ENCODE results near the gene KRTAP10-4. TPM values are rescaled to one million over a fixed set of nuclear protein-coding genes. Genes with fewer than 3 reads are reported as not detected.

The KRTAP10-4 gene
- total and polyA plus RNA-seq, 2 of the 4 experiments (the other 2 are of a cell fraction) = not detected

DNA sequence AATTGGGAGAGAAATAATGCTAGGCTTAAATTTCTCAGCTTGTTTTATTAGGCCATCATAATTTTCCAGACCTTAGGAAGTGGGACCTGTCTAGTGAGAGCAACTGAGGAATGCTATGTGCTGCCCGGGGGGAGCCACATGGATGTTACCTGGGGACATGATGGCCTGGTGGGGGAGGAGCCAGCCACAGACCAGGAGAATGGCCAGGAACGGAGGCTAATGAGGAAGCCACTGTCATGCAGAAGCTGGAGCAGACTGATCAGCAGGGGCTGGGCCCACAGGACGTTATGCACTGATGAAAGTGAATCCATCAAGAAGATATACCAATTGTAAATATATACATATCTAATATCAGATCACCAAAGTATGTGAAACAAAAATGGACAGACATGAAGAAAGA is 29.0 kb upstream of the KRTAP10-4 start:
- Histone ChIP-seq H2BK5ac (ENCODE audit: low read depth, low read length, poor library complexity, severe bottlenecking) (no peak overlapping the region), H4K8ac (ENCODE audit: low read depth in 2 of 2, low read length in 2 of 2) (no peak overlapping the region), H3K9me1 (ENCODE audit: insufficient read depth, low read length) (no peaks in the 10 kb centered on the region), H2AK5ac (ENCODE audit: low read depth, low read length) (no peak overlapping the region), H2BK15ac (ENCODE audit: low read depth, low read length) (no peak overlapping the region), H3K79me1 (ENCODE audit: low read depth in 1 of 2, low read length in 2 of 2) (no peaks in the 10 kb centered on the region), H2AK9ac (replicated peaks; ENCODE audit: low read depth, low read length, poor library complexity) (no peak overlapping the region), H2BK20ac (ENCODE audit: low read depth, low read length) (no peak overlapping the region), H4K91ac (ENCODE audit: insufficient read depth, low read depth, low read length) (no peak overlapping the region), H3K9me3 (ENCODE audit: control insufficient read depth, insufficient read depth, low read length) (peaks cover 2% of the 10 kb centered on the region), H4K5ac (ENCODE audit: low read depth, low read length) (no peak overlapping the region), H3K18ac (ENCODE audit: low read depth, low read length) (no peak overlapping the region), H2AFZ (replicated peaks; ENCODE audit: low read length, poor library complexity) (no peak overlapping the region), H3K27me3 (ENCODE audit: control insufficient read depth, insufficient read depth, low read length) (peaks cover 8% of the 10 kb centered on the region), H3K4me2 (ENCODE audit: low read depth, low read length) (no peak overlapping the region), H3K4me1 (ENCODE audit: control insufficient read depth, insufficient read depth, low read length) (no peaks in the 10 kb centered on the region), H3K23ac (ENCODE audit: low read depth, low read length) (no peak overlapping the region), H3K56ac (ENCODE audit: extremely low read depth, insufficient read depth, low read length) (no peak overlapping the region), H4K20me1 (ENCODE audit: insufficient read depth, low read length) (no peaks in the 10 kb centered on the region), H3K9ac (ENCODE audit: low read depth, low read length) (no peak overlapping the region), H2BK120ac (ENCODE audit: low read depth, low read length) (no peak overlapping the region), H3K14ac (replicated peaks; ENCODE audit: low read depth, low read length) (no peak overlapping the region), H3K4ac (ENCODE audit: low read depth, low read length) (no peak overlapping the region), H3K27ac (ENCODE audit: insufficient read depth, low read length) (no peak overlapping the region), H3K4me3 (ENCODE audit: insufficient read depth, low read depth, low read length) (no peak overlapping the region), H3K36me3 (ENCODE audit: control insufficient read depth, insufficient read depth, low read length) (no peaks in the 10 kb centered on the region)
- WGBS, 2 experiments (ENCODE audit: extremely low coverage in 2 of 2, insufficient read length in 1 of 2) = no CpG with 5 or more reads among the region's 3 CpGs
- ATAC-seq (ENCODE audit: low read depth) (no peak), DNase-seq (no peak)
- intact Hi-C loops (cut with micrococcal nuclease) = no loop called here
- dilution Hi-C loops (cut with HindIII; ENCODE audit: low sequenced_read_pairs, unreplicated experiment) = no loop called here
- CTCF ChIA-PET = no interaction called here
- TF ChIP-seq CEBPB (IDR thresholded peaks at IDR 0.05; ENCODE audit: low read depth, low read length) (no peak), MAZ (IDR thresholded peaks at IDR 0.05; ENCODE audit: borderline replicate concordance, low read depth, low read length) (no peak), NFE2L2 (IDR thresholded peaks at IDR 0.05; ENCODE audit: low read depth, low read length) (no peak), MXI1 (IDR thresholded peaks at IDR 0.05; ENCODE audit: borderline replicate concordance, low read depth, low read length) (no peak), MAFK (IDR thresholded peaks at IDR 0.05; ENCODE audit: low read depth, low read length) (no peak), BHLHE40 (IDR thresholded peaks at IDR 0.05; ENCODE audit: low read depth, low read length) (no peak), RCOR1 (IDR thresholded peaks at IDR 0.05; ENCODE audit: insufficient replicate concordance, low read length) (no peak), CHD1 (IDR thresholded peaks at IDR 0.05; ENCODE audit: low read depth, low read length) (no peak), FOS (IDR thresholded peaks at IDR 0.05; ENCODE audit: low read depth, low read length) (no peak), SMC3 (IDR thresholded peaks at IDR 0.05; ENCODE audit: low read depth, low read length) (no peak), POLR2A (IDR thresholded peaks at IDR 0.05; ENCODE audit: low read depth, low read length) (no peak), RAD21 (IDR thresholded peaks at IDR 0.05; ENCODE audit: low read length) (no peak)
- TF ChIP-seq, protein P1, sequence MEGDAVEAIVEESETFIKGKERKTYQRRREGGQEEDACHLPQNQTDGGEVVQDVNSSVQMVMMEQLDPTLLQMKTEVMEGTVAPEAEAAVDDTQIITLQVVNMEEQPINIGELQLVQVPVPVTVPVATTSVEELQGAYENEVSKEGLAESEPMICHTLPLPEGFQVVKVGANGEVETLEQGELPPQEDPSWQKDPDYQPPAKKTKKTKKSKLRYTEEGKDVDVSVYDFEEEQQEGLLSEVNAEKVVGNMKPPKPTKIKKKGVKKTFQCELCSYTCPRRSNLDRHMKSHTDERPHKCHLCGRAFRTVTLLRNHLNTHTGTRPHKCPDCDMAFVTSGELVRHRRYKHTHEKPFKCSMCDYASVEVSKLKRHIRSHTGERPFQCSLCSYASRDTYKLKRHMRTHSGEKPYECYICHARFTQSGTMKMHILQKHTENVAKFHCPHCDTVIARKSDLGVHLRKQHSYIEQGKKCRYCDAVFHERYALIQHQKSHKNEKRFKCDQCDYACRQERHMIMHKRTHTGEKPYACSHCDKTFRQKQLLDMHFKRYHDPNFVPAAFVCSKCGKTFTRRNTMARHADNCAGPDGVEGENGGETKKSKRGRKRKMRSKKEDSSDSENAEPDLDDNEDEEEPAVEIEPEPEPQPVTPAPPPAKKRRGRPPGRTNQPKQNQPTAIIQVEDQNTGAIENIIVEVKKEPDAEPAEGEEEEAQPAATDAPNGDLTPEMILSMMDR (conservative IDR thresholded peaks at IDR 0.05; ENCODE audit: low read depth, low read length) = no peak
- TF ChIP-seq, protein P2, sequence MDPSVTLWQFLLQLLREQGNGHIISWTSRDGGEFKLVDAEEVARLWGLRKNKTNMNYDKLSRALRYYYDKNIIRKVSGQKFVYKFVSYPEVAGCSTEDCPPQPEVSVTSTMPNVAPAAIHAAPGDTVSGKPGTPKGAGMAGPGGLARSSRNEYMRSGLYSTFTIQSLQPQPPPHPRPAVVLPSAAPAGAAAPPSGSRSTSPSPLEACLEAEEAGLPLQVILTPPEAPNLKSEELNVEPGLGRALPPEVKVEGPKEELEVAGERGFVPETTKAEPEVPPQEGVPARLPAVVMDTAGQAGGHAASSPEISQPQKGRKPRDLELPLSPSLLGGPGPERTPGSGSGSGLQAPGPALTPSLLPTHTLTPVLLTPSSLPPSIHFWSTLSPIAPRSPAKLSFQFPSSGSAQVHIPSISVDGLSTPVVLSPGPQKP (IDR thresholded peaks at IDR 0.05; ENCODE audit: borderline replicate concordance, low read depth, low read length) = no peak
- BruUV-seq (replicated peaks) = no TSS peak
- in situ Hi-C loops (cut with MboI; ENCODE audit: low sequenced_read_pairs) = no loop called here
- POLR2A ChIA-PET (ENCODE audit: unreplicated experiment) = no interaction called here

Data from IMR-90 (cell line).